ENCODE data around the gene NAP1L4.

Gene NAP1L4

DNA sequence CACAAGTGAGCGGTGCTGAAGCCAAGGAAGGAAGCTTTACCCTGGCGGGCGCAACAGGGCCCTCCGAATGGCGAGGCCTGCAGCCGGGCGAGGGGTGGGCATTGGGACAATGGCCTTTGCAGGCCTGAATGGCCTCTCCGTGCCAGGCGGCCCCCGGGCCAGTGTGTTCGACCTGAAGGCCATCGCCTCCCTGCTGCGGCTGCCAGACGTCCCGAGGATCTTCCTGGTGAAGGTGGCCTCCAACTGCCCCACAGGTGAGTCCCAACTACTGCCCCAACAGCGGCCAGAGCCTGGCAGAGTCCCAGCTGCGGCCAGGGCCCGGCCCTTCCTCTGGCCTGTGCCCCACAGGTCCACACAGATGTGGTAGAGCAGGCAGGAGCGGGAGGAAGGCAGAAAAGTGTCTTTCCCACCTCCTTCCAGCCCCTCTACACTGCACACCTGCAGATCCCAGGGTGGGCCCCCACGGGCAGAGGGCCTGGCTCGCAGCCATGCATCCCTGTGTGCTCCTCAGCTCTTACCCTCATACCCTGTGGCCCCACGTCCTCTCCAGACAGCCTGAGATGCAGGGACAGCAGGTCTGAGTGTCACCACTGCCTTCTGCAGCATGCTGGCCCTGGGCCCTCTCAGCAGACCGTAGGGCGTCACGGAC lies 74.2 kb downstream of the NAP1L4 start:
- no peak for DNase-seq (ENCODE audit: low read depth)
- H3K4me3 ChIP-seq (replicated peaks; ENCODE audit: low read depth, low read length), result no peak overlapping the region
- no peak for TF ChIP-seq CTCF (IDR thresholded peaks at IDR 0.05; ENCODE audit: low read length, missing control alignments)

DNA sequence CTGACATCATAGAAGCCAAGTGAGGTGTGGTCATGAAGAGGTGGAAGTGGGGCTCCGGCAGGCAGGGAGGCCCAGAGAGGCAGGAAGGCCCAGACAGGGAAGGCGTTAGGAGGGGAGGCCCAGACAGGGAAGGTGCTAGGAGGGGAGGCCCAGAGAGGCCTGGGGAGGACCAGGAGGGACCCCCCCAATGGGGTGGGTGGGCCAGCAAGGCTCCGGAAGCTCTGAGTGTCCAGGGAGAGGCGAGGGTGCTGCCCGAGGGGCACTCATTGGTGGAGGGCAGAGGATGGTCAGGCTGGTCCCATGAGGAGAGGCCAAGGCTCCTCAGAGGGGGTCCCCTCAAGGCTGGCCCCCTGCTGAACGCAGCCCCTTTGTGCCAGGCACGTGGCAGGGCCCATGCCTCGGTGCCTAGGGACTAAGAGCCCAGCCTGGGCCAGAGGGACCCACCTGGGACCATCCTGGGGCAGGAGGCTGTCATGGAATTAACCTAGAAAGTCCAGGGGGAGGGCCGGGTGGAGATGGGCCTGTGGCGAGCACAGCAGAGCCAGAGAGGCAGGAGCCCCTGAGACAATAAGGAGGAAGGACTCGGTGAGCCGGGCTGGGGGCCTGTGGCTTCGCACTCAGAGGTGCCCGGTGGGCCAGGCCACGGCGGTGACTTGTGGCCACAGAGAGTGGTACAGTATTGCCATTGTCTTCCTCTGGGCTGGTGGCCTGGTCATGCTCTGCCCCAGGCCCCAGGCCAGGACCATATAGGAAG lies 75.1 kb downstream of the NAP1L4 start:
- DNase-seq (ENCODE audit: low read depth), result no peak
- TF ChIP-seq CTCF (IDR thresholded peaks at IDR 0.05; ENCODE audit: low read length, missing control alignments), result no peak

GRCh38 chr11:2916114-2916891 lies 75.8 kb downstream of the NAP1L4 start:
- no peak for TF ChIP-seq CTCF (IDR thresholded peaks at IDR 0.05; ENCODE audit: low read length, missing control alignments)
- DNase-seq (ENCODE audit: low read depth), result no peak
- no peak overlapping the region for H3K4me3 ChIP-seq (replicated peaks; ENCODE audit: low read depth, low read length)

More for the DNA sequence above, 75.1 kb downstream of the NAP1L4 start:
- no peak overlapping the region for H3K4me3 ChIP-seq (replicated peaks; ENCODE audit: low read depth, low read length)

DNA sequence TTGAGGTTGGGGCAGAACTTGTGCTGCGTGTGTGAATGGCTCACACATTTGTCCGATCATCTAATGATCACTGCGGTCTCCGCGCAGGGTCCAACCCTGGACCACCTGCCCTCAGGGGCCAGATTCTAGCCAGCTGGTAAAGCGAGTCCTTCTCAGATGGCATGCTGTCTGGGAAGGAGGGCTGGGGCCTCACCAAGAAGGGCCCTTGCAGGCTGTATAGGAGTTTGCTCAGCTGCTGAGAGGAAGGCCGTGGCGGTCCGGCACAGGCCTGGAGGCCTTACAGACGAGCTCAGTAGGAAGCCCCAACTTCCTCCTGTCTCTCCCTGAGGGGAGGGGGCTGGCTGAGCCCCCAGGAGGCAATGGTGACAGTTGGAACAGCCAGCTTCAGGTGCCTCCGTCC lies 76.7 kb downstream of the NAP1L4 start:
- H3K4me3 ChIP-seq (replicated peaks; ENCODE audit: low read depth, low read length), result no peak overlapping the region
- DNase-seq (ENCODE audit: low read depth), result no peak
- TF ChIP-seq CTCF (IDR thresholded peaks at IDR 0.05; ENCODE audit: low read length, missing control alignments), result no peak

GRCh38 chr11:2914455-2915195 lies 77.5 kb downstream of the NAP1L4 start:
- TF ChIP-seq CTCF (IDR thresholded peaks at IDR 0.05; ENCODE audit: low read length, missing control alignments), result no peak
- no peak overlapping the region for H3K4me3 ChIP-seq (replicated peaks; ENCODE audit: low read depth, low read length)
- DNase-seq (ENCODE audit: low read depth), result no peak

DNA sequence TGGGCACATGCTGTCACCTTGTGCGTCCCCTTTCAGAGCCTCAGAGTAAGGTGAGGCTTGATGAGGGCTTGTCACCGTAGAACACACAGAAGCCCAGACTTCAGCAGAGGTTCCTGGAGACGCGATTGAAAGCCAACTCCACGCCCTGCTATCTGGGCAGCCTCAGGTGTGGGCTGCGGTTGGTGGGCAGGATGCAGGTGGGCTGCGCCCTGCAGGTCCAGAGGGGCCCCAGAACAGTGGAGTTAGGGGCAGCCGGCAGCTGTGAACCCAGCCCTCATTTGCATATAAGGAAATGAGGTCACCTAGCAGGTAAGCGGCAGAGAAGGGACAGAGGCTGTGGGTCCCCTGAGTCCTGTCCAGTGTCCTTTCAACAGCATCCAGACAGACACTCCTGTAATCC lies 78.4 kb downstream of the NAP1L4 start:
- H3K4me3 ChIP-seq (replicated peaks; ENCODE audit: low read depth, low read length), result no peak overlapping the region
- no peak for TF ChIP-seq CTCF (IDR thresholded peaks at IDR 0.05; ENCODE audit: low read length, missing control alignments)
- DNase-seq (ENCODE audit: low read depth), result no peak

All from fibroblast of pulmonary artery (primary cell).